SIG-M5 (cell line): ENCODE measurements around the gene GPR27.

Experiments
- DNase-seq: peaks from one replicate; lab custom pipeline; 2025; lab: John Stamatoyannopoulos, UW

GPR27 gene

GRCh38 chr3:71785532-71786216 is 32.0 kb downstream of the GPR27 start:
- no peak for DNase-seq

- no peak for DNase-seq
These were observed 32.5 kb downstream of the GPR27 start for GRCh38 chr3:71786217-71786549.

GRCh38 chr3:71786551-71786950 is 32.9 kb downstream of the GPR27 start:
- no peak for DNase-seq

GRCh38 chr3:71787851-71788405 is 34.3 kb downstream of the GPR27 start:
- DNase-seq, result no peak

- no peak for DNase-seq
These were observed 36.3 kb downstream of the GPR27 start for GRCh38 chr3:71789922-71790321.

- DNase-seq, result no peak
These were observed 38.0 kb downstream of the GPR27 start for GRCh38 chr3:71791634-71792033.

GRCh38 chr3:71796290-71796689 is 42.6 kb downstream of the GPR27 start:
- no peak for DNase-seq

GRCh38 chr3:71797455-71797854 is 43.8 kb downstream of the GPR27 start:
- no peak for DNase-seq

- no peak for DNase-seq
These were observed 46.4 kb downstream of the GPR27 start for GRCh38 chr3:71800023-71800422.

- DNase-seq, result no peak
These were observed 48.3 kb downstream of the GPR27 start for GRCh38 chr3:71801986-71802385.

- DNase-seq, result no peak
These were observed 49.6 kb downstream of the GPR27 start for GRCh38 chr3:71803248-71803647.

- DNase-seq, result no peak
These were observed 51.5 kb downstream of the GPR27 start for GRCh38 chr3:71805199-71805598.

- DNase-seq, result no peak
These were observed 52.0 kb downstream of the GPR27 start for GRCh38 chr3:71805691-71806090.
